ENCODE measurements around the gene GRM5.

GRM5 gene

DNA sequence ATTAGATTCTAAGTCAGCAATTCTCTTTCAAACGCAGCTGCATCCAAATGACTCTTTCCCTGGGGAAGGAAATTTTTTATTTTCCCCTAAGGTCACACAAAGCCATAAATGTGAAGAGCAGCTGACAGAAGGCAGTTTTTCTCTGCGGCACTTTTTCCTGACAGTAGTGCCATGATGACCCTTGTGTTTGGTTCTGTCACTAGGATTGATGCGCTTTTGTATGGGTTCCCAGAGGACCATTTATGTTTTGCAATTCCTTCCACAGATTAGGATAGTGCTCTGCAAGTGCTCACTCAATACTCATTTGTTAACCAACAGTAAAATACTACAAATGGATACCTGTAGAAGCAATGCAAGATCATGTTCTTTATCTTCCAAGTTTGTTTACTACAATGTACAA is 368.6 kb downstream of the GRM5 start:
- no peak for DNase-seq (ENCODE audit: low read depth)

DNA sequence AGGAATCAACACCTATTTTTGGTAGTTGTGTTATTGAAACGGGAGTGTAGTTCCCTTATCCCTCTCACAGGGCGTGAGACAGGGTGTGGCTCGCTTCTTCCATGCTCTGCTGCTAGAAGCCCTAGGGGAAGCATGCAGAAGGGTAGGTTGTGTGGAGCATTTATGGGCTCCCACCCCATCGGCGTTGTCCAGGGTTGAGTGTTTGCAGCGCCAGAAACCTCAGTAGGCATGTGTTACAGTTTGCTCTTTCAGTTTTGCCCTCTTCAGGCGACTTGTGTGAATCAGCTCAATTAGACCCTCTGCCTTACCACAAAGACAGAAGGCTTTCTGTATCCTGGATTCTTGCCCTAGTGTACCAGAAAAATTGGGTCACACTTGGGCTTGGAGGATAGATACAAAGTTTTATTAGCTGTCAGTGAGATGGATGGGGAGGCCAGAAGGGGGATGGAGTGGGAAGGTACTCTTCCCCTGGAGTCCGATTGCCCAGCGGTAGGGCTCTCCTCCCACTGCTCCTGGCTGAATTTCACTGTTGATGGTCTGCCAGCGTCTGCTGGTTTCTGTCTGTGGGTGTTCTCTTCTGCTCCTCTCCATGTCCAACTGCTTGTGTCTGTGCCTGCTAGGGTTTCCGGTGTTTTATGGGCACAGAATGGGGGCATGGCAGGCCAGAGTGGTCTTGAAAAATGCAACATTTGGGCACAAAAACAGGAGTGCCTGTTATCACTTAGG is 369.9 kb downstream of the GRM5 start:
- DNase-seq (ENCODE audit: low read depth) = no peak

DNA sequence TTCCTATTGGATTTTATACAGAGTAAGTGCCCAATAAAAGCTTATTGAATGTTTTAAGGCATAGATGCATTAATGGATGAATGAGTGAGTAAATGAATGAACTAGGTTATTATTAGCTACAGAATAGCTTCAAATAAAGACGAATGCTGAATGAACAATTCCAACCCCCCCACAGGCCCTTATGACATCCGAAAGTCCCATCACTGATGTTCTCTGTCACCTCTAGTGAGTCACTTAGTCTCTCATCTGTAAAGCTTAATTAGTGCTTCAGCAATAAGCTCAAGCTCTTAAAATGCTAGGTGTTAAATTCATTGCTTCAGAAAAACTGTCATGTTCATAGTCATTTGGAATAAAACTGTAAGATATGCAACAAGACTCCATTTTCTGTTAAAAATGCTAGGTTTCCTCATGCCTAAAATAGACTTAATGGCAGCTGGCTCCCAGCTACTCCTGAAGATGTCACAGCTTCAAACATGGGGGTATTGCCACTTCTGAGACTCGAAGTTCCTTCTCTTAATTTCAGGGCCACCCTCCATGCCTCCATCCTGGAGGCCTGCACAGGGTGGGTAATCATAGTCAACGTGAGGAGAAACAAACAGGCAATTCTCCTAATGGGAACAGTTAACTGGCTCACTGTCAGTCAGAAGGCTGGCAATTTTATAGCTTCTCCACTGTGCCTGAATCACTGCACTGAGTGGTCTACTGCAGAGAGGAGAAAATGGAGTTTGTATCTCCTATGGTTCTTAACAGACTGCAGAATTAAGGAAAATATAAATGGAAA is 373.3 kb downstream of the GRM5 start:
- DNase-seq (ENCODE audit: low read depth) = no peak

- DNase-seq (ENCODE audit: low read depth) = no peak
Observed at GRCh38 chr11:88689548-88690240, 376.1 kb downstream of the GRM5 start.

DNA sequence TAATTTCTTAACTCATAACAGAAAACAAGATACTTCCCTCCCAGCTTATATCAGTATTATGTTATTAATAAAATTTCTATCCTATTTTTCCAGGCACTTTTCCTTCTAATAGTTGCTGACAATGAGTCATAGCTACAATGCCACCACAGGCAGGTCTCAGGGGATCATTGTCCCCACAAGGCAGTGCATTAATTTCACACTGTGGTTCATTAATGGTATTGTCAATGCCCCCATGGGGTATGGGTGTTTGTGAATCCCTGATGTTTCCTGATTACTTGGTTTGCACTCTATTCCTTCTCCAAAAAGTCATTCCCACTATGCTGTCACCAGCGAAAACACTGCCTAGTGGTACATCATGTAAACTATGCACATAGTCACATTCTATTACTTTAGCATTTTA is 382.8 kb downstream of the GRM5 start:
- DNase-seq (ENCODE audit: low read depth) = no peak

DNA sequence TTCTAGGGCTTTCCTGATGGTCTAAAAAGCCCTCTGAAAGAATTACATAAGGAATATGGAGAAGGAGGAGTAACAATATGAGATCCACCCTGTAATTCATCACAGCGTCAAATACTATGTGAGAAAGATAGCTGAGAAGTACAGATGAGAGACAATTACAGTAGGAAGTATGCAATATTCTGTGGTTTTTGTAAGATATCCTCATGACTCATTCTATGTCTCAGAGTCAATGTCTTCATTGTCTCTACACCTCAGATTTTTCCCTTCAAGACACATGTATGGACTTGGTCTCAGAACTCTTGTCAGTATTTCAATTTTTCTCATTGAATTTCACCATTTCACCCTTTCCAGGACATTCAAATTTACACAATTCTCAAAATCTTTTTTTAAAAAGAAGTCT is 385.0 kb downstream of the GRM5 start:
- peak; percentile 48 for DNase-seq (ENCODE audit: low read depth)

DNA sequence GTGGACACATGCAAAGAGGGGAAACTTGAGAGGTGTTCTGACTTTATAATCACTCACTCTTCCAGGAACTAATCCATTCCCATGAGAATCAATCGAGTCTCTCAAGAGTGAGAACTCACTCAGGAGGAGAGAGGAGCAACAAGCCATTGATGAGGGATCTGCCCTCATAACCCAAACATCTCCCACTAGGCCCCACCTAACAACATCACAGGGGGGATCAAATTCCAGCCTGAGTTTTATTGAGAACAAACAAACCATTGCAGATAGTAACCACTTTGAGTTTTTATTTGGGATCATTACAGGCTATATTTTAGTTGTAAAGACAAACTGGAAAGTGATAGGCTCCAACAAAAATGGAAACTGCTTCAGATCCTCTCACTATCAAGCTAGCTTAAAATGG is 399.4 kb downstream of the GRM5 start:
- no peak for DNase-seq (ENCODE audit: low read depth)

- DNase-seq (ENCODE audit: low read depth) = no peak
Observed at GRCh38 chr11:88657076-88657738, 408.6 kb downstream of the GRM5 start.

- DNase-seq (ENCODE audit: low read depth) = no peak
Observed at GRCh38 chr11:88656283-88656682, 409.5 kb downstream of the GRM5 start.

DNA sequence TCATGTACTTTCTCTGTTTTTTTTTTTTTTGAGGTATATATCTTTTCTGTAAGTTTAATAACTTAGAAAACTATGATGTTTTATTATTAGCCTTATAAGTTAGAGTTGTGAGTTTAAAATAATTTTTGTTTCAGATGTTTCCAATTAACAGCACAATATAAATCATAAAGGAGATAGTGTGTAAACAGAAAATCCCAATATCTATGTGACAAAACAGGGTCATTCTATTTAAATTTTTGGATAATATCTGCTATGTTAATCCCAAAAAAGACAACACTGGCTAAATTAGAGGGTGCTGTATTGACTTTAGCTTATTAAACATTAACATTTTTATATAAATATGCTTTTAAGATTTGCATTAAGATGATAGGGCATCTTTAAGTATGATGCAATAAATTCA is 410.1 kb downstream of the GRM5 start:
- DNase-seq (ENCODE audit: low read depth) = no peak

DNA sequence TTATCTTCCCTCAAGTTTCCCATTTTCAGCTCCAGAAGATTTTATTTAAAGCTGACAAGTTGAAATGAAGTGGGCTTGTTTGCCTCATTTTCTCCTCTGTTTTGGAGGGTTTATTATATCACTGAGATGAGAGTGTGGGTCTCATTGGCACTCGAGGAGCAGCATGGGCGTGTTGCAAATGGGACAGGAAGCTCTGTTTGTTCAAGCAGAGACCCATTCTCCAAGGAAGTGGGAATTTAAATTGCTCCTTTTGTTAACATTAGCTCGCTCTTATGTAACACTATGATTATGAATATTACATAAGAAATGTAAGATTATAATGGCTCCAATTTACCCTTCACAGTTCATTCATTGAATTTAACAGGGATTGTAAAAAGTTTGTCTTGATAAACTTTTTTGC is 410.6 kb downstream of the GRM5 start:
- DNase-seq (ENCODE audit: low read depth) = no peak

DNA sequence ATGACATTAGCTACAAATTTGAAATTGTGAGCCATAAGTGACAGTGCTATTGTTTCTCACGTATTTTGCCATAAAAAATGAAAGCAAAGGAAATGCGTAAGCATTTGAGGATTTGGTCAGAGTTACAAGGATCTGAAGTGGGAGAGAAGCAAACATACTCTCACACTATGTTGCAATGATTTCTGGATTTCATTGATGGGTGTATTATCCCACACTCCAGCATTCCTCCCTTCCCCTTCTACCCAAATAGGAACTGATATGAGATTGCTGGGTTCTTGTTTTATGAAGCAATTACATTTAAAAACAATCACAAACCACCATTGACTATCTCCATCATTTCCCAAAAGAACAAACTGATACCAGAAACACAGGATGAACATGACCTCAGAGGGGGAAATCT is 414.2 kb downstream of the GRM5 start:
- no peak for DNase-seq (ENCODE audit: low read depth)

DNA sequence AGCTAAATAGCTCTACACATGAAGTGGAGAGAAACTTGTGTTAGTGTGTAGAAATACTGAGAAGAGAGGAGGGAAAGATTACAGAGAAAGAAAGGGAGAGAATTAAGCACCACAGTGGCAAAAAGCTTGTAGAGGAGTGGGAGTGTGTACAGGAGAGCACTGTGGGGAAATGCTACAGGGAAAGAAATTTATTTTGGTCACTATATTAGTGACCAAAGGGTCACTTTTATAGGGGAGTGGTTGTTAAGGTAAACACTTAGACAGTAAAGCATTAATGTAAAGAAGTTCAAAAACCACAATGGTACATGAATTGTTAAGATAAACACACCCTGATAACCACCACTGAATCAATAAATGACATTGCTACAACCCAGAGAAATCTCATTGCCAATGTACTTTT is 421.1 kb downstream of the GRM5 start:
- DNase-seq (ENCODE audit: low read depth) = no peak

DNA sequence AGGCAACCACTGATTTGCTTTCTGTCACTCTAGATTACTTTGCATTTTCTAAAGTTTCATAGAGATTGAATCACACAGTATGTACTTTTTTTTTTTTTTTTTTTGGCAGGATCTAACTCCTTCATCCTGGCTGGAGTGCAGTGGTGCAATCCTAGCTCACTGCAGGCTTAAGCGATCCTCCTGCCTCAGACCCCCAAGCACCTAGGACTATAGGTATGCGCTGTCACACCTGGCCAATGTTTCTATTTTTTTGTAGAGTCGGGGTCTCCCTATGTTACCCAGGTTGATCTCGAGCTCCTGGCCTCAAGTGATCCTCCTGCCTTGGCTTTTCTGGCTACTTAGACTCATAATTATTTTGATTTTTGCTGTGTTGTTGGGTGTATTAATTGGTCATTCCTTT is 433.6 kb downstream of the GRM5 start:
- DNase-seq (ENCODE audit: low read depth) = no peak

DNA sequence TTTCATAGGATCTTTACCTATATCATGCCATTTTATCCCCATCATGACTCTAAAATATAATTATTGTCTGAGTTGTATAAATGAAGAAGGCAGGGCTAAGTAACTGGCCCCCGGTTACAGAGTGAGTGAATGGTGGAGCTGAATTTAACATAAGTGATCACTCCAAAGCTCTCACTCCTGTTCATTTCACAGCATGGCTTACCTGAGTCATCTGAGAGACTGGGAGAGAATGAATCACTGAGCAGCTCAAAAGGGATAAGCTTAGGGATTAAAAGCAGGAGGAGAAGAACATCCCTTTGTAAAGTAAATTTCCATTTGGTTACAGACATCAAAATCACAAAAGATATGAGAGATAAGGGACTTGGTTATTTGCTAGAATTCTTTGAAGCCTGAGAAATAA is 434.3 kb downstream of the GRM5 start:
- peak; percentile 40 for DNase-seq (ENCODE audit: low read depth)

DNA sequence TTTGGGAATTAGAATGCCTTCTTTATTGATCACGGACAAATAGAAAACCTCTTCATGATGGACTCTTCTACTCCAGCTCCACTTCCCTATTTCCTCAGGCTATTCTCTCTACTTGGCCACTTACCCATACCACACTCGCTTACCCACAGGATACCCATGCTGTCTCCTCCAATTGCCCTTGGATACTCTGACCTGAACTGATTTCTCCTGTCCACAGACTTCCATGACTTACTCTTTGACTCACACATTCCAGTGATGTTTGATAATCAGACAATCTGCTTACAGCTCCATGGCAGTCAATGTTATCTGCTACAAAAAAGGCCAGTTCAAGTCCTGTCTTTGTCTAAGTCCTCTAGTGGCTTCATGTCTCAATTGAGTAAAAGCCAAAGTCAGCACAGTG is 436.3 kb downstream of the GRM5 start:
- peak; percentile 33 for DNase-seq (ENCODE audit: low read depth)

GRCh38 chr11:88626216-88626615 is 439.6 kb downstream of the GRM5 start:
- peak; percentile 2 for DNase-seq (ENCODE audit: low read depth)

GRCh38 chr11:88623531-88623930 is 442.3 kb downstream of the GRM5 start:
- no peak for DNase-seq (ENCODE audit: low read depth)

DNA sequence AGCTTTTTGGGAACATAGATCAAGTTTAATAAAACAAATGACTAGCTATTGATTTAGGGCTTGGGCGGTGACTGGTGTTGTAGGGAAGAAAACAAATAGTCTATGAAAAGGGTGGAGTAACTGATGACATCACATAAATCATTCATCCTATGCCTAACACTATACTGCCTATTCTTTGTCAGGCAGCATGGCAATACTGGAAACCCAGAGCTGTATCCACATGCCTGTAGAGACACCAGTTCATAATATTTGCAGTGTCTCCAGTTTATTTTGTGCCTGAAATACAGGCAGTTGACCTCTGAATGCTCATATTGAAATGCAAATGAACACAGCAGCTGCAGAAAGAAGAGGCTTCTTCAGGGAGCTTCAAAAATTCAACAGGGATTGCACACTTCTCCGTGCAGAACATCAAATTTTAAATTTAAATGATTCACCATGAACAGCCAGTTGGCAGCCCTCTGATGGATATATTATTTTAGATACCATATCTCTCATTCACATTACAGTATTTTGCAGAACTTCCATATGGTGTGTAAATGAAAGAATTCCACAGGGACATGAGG is 445.1 kb downstream of the GRM5 start:
- DNase-seq (ENCODE audit: low read depth) = no peak

DNA sequence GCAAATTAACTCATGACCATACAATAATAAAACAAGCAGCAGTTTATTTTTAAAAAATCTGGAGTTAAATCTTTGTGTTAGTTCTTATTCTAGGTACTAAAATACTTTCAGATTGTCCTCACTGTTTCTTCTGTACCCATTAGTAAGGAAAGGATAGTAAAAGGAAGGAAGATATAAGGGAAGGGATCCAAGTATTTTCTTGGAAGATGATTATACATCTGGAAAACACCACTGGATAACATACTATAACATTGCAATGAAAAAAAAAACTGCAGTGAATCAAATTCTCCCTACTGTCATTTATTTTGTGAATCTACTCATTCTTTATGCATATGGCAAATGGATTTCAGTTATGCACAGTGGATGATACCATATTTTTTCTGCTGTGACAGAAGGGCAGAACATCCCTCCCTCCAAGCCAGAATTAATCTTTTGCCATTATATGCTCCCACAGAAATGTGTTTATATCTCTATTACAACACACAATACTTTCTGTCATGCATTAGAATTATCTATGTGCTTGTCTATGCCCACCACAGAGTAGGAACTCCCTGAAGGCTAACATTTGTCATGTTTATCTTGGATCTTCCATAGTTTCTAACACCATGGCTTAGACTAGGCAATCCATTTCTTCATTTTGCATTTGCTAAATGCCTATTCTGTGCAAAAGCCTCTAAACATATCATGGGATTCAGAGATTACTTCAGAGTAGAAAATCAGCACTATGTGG is 446.0 kb downstream of the GRM5 start:
- no peak for DNase-seq (ENCODE audit: low read depth)

DNA sequence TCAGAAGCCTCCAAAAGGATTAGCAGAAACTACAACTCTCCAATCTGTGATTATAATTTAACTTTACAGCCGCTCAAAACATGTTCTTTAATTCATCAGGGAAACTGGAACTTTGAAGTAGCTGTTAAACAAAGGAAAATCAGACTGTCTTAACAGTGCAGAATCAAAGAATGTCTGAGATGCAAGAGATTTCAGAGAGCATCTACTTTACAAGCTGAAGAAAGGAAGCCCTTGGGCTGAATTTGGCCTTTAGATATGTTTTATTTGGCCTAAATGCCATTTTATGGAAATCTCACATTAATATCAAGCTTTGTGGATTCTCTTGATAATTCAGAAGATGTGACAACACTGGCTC is 446.7 kb downstream of the GRM5 start:
- DNase-seq (ENCODE audit: low read depth) = no peak
